HEK293T (cell line): ENCODE results near the gene RNF31.

Experiments
- ARNT ChIP-seq: fragments of 450-650 bp; IDR thresholded peaks from 2 replicates; pipeline ENCODE4 v1.6.1; 2017; ENCODE audit warnings: mild to moderate bottlenecking
- BHLHE40 ChIP-seq: fragments of 450-650 bp; IDR thresholded peaks from 2 replicates; pipeline ENCODE4 v1.6.1; 2016; ENCODE audit warnings: mild to moderate bottlenecking, moderate library complexity, borderline replicate concordance
- ELF4 ChIP-seq: fragments of 450-650 bp; IDR thresholded peaks from 2 replicates; pipeline ENCODE4 v1.6.1; 2017; ENCODE audit warnings: antibody characterized with exemption
- FOXA1 ChIP-seq: fragments of 450-650 bp; IDR thresholded peaks from 2 replicates; pipeline ENCODE4 v1.6.1; 2016; ENCODE audit warnings: mild to moderate bottlenecking
- HDGF ChIP-seq: fragments of 450-650 bp; IDR thresholded peaks from 2 replicates; pipeline ENCODE4 v1.6.1; 2017; ENCODE audit warnings: antibody characterized with exemption, borderline replicate concordance
- NFRKB ChIP-seq: fragments of 450-650 bp; IDR thresholded peaks from 2 replicates; pipeline ENCODE4 v1.6.1; 2016; ENCODE audit warnings: mild to moderate bottlenecking, moderate library complexity
- SP1 ChIP-seq: fragments of 450-650 bp; IDR thresholded peaks from 2 replicates; pipeline ENCODE4 v1.6.1; 2017
- SUZ12 ChIP-seq: fragments of 450-650 bp; IDR thresholded peaks from 2 replicates; pipeline ENCODE4 v1.6.1; 2016; ENCODE audit warnings: mild to moderate bottlenecking
- ZNF384 ChIP-seq: fragments of 450-650 bp; IDR thresholded peaks from 2 replicates; pipeline ENCODE4 v1.6.1; 2016
- TF ChIP-seq, protein P1 (sequence below): fragments of 450-650 bp; IDR thresholded peaks from 2 replicates; pipeline ENCODE4 v1.6.1; 2016

DNA sequence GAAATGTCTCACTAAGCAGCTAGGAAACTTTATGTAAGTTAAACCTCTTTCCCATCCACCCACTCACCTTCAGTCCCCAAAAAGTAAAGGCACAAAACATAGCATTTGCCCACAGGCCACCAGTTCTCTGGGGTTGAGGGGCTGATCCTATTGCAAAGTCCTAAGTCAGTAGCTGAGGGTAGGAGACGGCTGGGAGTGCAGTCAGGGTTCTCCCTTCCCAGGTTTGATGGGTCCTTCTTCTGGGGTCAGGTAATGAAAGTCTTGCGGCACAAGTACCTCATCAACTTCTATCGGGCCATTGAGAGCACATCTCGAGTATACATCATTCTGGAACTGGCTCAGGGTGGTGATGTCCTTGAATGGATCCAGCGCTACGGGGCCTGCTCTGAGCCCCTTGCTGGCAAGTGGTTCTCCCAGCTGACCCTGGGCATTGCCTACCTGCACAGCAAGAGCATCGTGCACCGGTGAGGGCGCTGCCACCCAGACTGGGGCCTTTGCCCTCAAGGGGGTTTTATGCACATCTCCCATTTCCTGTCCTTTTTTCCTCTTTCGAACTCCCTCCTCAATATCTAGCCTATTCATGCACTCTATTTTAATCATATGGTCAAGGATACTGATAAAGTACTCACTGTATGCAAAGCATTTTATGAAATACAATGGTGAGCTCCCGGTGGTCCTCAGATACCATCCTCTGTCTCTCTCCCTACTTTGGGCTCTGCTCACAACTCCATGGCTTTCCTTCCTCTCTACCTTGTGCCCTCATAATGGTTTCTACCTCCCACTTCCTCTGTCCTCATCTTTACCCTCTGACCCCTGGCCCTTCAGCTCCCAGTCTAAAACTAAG is 59.2 kb downstream of the RNF31 start:
- TF ChIP-seq BHLHE40 = no peak
- no peak for TF ChIP-seq ARNT
- TF ChIP-seq, protein P1, sequence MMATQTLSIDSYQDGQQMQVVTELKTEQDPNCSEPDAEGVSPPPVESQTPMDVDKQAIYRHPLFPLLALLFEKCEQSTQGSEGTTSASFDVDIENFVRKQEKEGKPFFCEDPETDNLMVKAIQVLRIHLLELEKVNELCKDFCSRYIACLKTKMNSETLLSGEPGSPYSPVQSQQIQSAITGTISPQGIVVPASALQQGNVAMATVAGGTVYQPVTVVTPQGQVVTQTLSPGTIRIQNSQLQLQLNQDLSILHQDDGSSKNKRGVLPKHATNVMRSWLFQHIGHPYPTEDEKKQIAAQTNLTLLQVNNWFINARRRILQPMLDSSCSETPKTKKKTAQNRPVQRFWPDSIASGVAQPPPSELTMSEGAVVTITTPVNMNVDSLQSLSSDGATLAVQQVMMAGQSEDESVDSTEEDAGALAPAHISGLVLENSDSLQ = no peak
- no peak for TF ChIP-seq HDGF
- TF ChIP-seq SP1 = no peak
- no peak for TF ChIP-seq SUZ12
- TF ChIP-seq ZNF384 = no peak
- no peak for TF ChIP-seq ELF4
- TF ChIP-seq FOXA1 = no peak
- TF ChIP-seq NFRKB = no peak
